ENCODE measurements around the gene THBS3. TPM values are rescaled to one million over a fixed set of nuclear protein-coding genes. Genes with fewer than 3 reads are reported as not detected.

The THBS3 gene
- total RNA-seq, 1 experiment from 2014 or later = 12.1 TPM

GRCh38 chr1:155183775-155184221 is 23.9 kb downstream of the THBS3 start:
- no peak for DNase-seq (ENCODE audit: low read depth, low spot score)
- in situ Hi-C loops (cut with HindIII; ENCODE audit: low pct_unique_long_range_greater_than_20kb, low sequenced_read_pairs) = no loop called here

DNA sequence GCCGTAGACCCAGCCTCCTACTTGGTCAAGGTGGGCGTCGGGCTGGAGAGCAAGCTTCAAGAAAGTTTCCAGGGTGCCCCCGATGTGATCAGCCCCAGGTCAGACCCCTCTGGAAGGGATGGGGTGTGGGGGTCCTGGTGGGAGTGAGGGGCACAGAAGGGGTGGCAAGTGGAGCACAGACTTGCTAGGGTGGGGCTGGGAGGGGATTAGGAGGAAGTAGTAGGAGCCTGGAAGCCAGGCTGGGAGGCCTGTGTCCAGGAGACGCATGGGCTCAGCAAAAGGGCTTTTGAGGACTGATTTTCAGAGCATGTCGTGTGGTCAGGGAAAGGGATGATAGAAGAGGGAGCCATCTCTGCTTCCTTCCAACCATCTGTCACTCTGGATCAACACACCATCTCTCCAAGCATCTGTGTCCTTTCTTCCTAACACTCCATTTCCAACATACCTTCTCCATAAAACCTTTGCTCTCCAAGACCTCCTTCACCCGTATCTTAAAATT is 25.6 kb downstream of the THBS3 start:
- DNase-seq (ENCODE audit: low read depth, low spot score) = no peak
- in situ Hi-C loops (cut with HindIII; ENCODE audit: low pct_unique_long_range_greater_than_20kb, low sequenced_read_pairs) = no loop called here

GRCh38 chr1:155181371-155182051 is 26.2 kb downstream of the THBS3 start:
- in situ Hi-C loops (cut with HindIII; ENCODE audit: low pct_unique_long_range_greater_than_20kb, low sequenced_read_pairs) = no loop called here
- no peak for DNase-seq (ENCODE audit: low read depth, low spot score)

DNA sequence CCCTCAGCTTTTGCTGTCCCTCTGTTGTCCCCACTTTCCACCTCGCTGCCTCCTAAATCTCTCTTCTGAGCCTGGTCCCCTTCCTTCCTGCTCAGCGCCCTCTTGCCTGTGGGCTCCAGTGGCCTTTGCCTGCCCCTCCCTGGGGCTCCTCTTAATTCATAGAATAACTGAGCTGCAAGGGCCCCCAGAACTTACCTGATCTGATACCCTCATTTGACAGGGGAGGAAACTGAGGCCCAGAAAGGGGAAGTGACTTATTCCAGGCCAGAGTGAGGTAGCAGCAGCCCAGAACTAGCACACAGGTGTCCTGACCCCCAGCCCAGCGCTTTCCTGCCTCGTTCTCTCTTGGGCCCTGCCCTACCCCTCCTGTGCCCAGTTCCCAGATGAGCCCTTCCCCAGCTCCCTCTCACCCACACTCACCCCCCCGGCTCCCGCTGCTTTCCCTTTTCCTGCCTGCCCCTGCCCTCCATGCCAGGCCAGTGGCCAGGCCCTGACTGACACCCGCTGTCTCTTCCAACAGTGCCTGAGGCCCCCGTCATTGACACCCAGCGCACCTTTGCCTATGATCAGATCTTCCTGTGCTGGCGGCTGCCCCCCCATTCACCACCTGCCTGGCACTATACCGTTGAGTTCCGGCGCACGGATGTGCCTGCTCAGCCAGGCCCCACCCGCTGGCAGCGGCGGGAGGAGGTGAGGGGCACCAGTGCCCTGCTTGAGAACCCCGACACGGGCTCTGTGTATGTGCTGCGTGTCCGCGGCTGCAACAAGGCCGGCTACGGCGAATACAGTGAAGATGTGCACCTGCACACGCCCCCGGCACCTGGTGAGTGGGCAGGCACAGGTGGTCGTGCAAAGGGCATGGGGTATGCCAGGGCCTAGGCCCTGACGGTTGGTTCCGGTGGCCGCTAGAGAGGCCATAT is 28.3 kb downstream of the THBS3 start:
- DNase-seq (ENCODE audit: low read depth, low spot score) = no peak
- in situ Hi-C loops (cut with HindIII; ENCODE audit: low pct_unique_long_range_greater_than_20kb, low sequenced_read_pairs) = no loop called here

- no peak for DNase-seq (ENCODE audit: low read depth, low spot score)
- in situ Hi-C loops (cut with HindIII; ENCODE audit: low pct_unique_long_range_greater_than_20kb, low sequenced_read_pairs) = no loop called here
These were observed 29.1 kb downstream of the THBS3 start for GRCh38 chr1:155178441-155179111.

GRCh38 chr1:155177918-155178281 is 29.8 kb downstream of the THBS3 start:
- in situ Hi-C loops (cut with HindIII; ENCODE audit: low pct_unique_long_range_greater_than_20kb, low sequenced_read_pairs) = no loop called here
- no peak for DNase-seq (ENCODE audit: low read depth, low spot score)

GRCh38 chr1:155177192-155177917 is 30.3 kb downstream of the THBS3 start:
- in situ Hi-C loops (cut with HindIII; ENCODE audit: low pct_unique_long_range_greater_than_20kb, low sequenced_read_pairs) = no loop called here
- DNase-seq (ENCODE audit: low read depth, low spot score) = no peak

DNA sequence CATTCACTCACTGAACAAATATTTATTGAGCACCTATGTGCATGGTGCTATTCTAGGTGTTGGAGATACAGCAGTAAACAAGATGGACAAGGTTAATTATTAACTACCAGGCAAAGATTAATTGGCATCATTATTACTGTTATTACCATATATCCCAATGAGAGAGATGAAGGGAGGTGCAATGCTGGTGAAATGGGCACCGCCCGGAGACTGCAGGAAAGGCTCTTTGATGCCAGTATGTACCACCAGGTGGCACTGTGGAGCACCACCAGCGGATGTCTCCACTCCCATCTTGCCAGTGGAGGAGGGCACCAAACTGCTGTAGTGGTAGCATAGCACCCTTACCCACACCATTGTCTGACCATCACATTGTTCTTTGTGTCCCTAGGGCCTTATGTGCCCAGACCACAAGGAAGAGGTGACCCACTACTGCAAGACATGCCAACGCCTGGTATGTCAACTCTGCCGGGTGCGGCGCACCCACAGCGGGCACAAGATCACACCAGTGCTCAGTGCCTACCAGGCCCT is 31.1 kb downstream of the THBS3 start:
- in situ Hi-C loops (cut with HindIII; ENCODE audit: low pct_unique_long_range_greater_than_20kb, low sequenced_read_pairs) = no loop called here
- peak; percentile 91 for DNase-seq (ENCODE audit: low read depth, low spot score)

GRCh38 chr1:155175927-155176371 is 31.7 kb downstream of the THBS3 start:
- peak; percentile 33 for DNase-seq (ENCODE audit: low read depth, low spot score)
- in situ Hi-C loops (cut with HindIII; ENCODE audit: low pct_unique_long_range_greater_than_20kb, low sequenced_read_pairs) = no loop called here

- in situ Hi-C loops (cut with HindIII; ENCODE audit: low pct_unique_long_range_greater_than_20kb, low sequenced_read_pairs) = no loop called here
- DNase-seq (ENCODE audit: low read depth, low spot score) = no peak
These were observed 32.3 kb downstream of the THBS3 start for GRCh38 chr1:155175281-155175926.

GRCh38 chr1:155174324-155175280 is 33.1 kb downstream of the THBS3 start:
- in situ Hi-C loops (cut with HindIII; ENCODE audit: low pct_unique_long_range_greater_than_20kb, low sequenced_read_pairs) = no loop called here
- no peak for DNase-seq (ENCODE audit: low read depth, low spot score)

- DNase-seq (ENCODE audit: low read depth, low spot score) = peak; percentile 63
- in situ Hi-C loops (cut with HindIII; ENCODE audit: low pct_unique_long_range_greater_than_20kb, low sequenced_read_pairs) = no loop called here
These were observed 34.0 kb downstream of the THBS3 start, which contains the start of gene TRIM46 for GRCh38 chr1:155173478-155174323. TRIM46 (plus strand) TSS chr1:155173849; CDS start chr1:155173967, 118 bp downstream.

DNA sequence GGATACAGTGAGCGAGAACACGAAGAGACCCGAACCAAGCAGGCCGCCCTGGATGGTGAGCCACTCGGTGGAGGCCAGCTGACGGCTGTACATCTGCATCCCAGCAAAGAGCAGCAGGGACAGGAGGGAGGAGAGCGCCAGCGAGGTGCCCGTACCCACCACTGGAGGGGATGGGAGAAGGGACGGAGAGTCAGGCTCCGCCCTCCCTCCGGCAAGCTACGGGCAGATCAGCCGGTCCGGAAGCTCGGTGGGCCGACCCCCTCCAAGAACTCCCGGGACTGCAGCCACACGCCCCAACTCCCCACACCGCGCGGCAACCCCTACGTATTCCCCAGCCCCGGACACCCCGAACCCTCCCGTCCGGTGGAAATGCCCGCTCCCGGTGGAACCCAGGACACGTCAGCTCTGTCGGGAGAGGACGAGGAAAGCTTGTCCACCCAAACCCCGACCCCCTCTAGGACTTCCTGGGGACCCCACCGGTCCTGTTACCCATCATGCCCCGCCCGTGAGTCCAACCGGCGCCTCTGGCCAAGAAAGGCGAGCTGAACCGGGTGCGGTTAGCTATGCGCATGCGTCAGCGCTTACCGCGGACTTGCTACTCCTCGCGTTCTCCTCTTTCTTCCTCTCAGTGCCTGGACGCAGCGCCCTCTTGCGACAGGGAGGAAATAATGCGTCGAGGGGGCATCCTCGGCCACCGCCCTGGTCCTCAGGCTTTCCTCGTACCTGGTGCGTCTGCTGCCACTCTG is 34.8 kb downstream of the THBS3 start, which contains the start of gene KRTCAP2:
Gene KRTCAP2, minus strand, starts transcription at position 573 of the 746 bp plus-strand sequence. Its CDS starts 80 bp downstream, at position 493.
- DNase-seq (ENCODE audit: low read depth, low spot score) = peak; percentile 99
- in situ Hi-C loops (cut with HindIII; ENCODE audit: low pct_unique_long_range_greater_than_20kb, low sequenced_read_pairs) = no loop called here

Data from SK-MEL-5 (cell line).